Lung (tissue), 12 donors: ENCODE results near the gene STX1A. TPM values are rescaled to one million over a fixed set of nuclear protein-coding genes. Genes with fewer than 3 reads are reported as not detected.

ENCODE experiments used
- ATAC-seq: fragments of 200-7000 bp; cut with Tn5 transposase; one replicate; pipeline ENCODE4 v1.9.1; 2020; ENCODE audit warnings: moderate number of reproducible peaks; ENCODE audit not compliant: insufficient read depth, low FRiP score
- DNase-seq, 3 donors: peaks; one replicate each; pipeline ENCODE4 v3.0.0-alpha.2; 2013 to 2017
- H3K27ac ChIP-seq, 2 donors: one replicate each; pipeline ENCODE4 v1.5.1; 2013; ENCODE audit warnings: mild to moderate bottlenecking in 2 of 2, moderate library complexity in 2 of 2, control low read depth in 1 of 2, inconsistent platforms in 1 of 2, low read depth in 1 of 2, low read length in 1 of 2
- H3K27me3 ChIP-seq, 3 donors: one replicate each; pipeline ENCODE4 v1.5.1; 2013; ENCODE audit warnings: low read length in 2 of 3; ENCODE audit not compliant: control insufficient read depth in 3 of 3, insufficient read depth in 3 of 3
- H3K36me3 ChIP-seq, 4 donors: one replicate each; pipeline ENCODE4 v1.5.1; 2013; ENCODE audit warnings: low read length in 4 of 4, mild to moderate bottlenecking in 1 of 4, moderate library complexity in 1 of 4; ENCODE audit not compliant: control insufficient read depth in 4 of 4, insufficient read depth in 4 of 4
- H3K4me1 ChIP-seq, 5 donors: one replicate each; pipeline ENCODE4 v1.5.1; 2013; ENCODE audit warnings: low read length in 5 of 5, mild to moderate bottlenecking in 2 of 5, moderate library complexity in 1 of 5; ENCODE audit not compliant: control insufficient read depth in 5 of 5, insufficient read depth in 5 of 5
- H3K4me3 ChIP-seq: one replicate; pipeline ENCODE4 v1.5.1; 2013; ENCODE audit warnings: mild to moderate bottlenecking, control low read depth, moderate library complexity
- H3K9ac ChIP-seq, 2 donors: one replicate each; pipeline ENCODE4 v1.5.1; 2013; ENCODE audit warnings: low read length in 2 of 2, control low read depth in 1 of 2; ENCODE audit not compliant: insufficient read depth in 1 of 2
- H3K9me3 ChIP-seq, 4 donors: one replicate each; pipeline ENCODE4 v1.5.1; 2013; ENCODE audit warnings: low read length in 3 of 4, mild to moderate bottlenecking in 1 of 4, moderate library complexity in 1 of 4; ENCODE audit not compliant: control insufficient read depth in 4 of 4, insufficient read depth in 3 of 4
- CTCF ChIP-seq: IDR thresholded peaks from 2 replicates; pipeline ENCODE4 v1.5.1; 2012; ENCODE audit warnings: mild to moderate bottlenecking; ENCODE audit errors: control extremely low read depth, extremely low read depth
- WGBS, 2 donors: extraction: QIAGEN DNeasy Blood & Tissue Kit; methylation state at CpG; one replicate each; pipeline ENCODE4 v1.1.7; 2013; 5-methylcytosine and 5-hydroxymethylcytosine counted together
- polyA plus RNA-seq, 2 donors: library from polyadenylated mRNA; stranded (reverse); fragments of 200-250 nt; gene quantifications; one replicate each; pipeline ENCODE4 v1.2.1, GENCODE V29; 2013
- total RNA-seq, 2 donors: library from RNA; depleted of rRNA in 1 of 2; stranded (reverse); fragments of >200 nt in 1 of 2; gene quantifications; one replicate each; pipeline ENCODE4 v1.2.1, GENCODE V29; 2014 to 2021
- donor health status: control.
- donor health status: control.
- donor health status: Bipolar disorder and iron deficiency.
- donor health status: healthy.
- donor health status: DM: yes; HTN: yes; CAD: no.

STX1A gene
- total and polyA plus RNA-seq, 4 donors: 4.1 to 8.0 (median 7.7) TPM

GRCh38 chr7:73728551-73728950 lies 9.1 kb upstream of the STX1A start:
- Histone ChIP-seq H3K9me3 (peaks cover 0 to 1% (median 0%) of the 10 kb centered on the region in 4 donors), H3K27me3 (no peaks in the 10 kb centered on the region), H3K9ac (no peak overlapping the region), H3K4me1 (no peaks in the 10 kb centered on the region), H3K4me3 (no peak overlapping the region), H3K27ac (no peak overlapping the region), H3K36me3 (no peaks in the 10 kb centered on the region)
- ATAC-seq (no peak), DNase-seq (no peak)
- 55 to 61% methylated on average over 5 of the region's 5 CpGs for WGBS, 2 donors
- no peak for TF ChIP-seq CTCF

DNA sequence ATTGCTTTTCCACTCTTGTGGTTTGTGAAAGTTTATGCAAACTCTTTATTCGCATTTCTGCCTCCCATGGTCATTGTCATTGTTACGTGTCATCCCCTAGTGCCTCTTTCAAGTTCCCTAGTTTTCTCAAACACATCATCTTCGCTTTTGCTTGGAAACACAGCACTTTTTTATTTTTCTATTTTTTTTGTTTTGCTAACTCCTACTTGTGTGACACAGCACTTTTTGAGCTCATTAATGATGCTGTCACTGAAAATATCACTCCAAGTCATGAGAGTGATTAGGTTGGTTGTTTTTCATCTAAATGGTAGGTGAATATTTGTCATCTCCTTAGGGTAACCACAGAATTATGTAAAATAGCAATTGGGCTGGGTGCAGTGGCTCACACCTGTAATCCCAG lies 8.5 kb upstream of the STX1A start:
- DNase-seq: no peak
- H3K9ac ChIP-seq: no peak overlapping the region
- 54 to 68% methylated on average over 3 of the region's 3 CpGs for WGBS, 2 donors
- H3K27ac ChIP-seq: no peak overlapping the region
- peaks cover 0 to 1% (median 0%) of the 10 kb centered on the region in 4 donors for H3K9me3 ChIP-seq
- no peaks in the 10 kb centered on the region for H3K36me3 ChIP-seq
- no peaks in the 10 kb centered on the region for H3K27me3 ChIP-seq
- H3K4me3 ChIP-seq: no peak overlapping the region
- no peak for ATAC-seq
- H3K4me1 ChIP-seq: no peaks in the 10 kb centered on the region
- no peak for TF ChIP-seq CTCF

DNA sequence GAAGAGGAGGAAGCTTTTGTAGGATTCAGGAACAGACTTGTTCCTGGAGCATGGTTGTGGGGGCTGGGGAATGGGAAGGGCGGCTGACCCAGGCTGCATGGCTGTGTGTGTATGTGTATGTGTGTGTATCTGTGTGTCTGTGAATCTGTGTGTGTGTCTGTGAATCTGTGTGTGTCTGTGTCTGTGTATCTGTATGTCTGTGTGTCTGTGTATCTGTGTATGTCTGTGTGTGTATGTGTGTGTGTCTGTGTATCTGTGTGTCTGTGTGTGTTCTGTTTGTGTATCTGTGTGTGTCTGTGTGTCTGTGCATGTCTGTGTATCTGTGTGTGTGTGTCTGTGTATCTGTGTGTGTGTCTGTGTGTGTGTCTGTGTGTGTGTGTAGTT lies 6.6 kb upstream of the STX1A start:
- Histone ChIP-seq H3K4me3 (no peak overlapping the region), H3K27ac (no peak overlapping the region), H3K27me3 (no peaks in the 10 kb centered on the region), H3K9ac (no peak overlapping the region), H3K9me3 (no peaks in the 10 kb centered on the region), H3K36me3 (no peaks in the 10 kb centered on the region), H3K4me1 (peaks cover 0 to 1% (median 0%) of the 10 kb centered on the region in 5 donors)
- DNase-seq: no peak
- 66 to 78% methylated on average over 1 of the region's 1 CpG for WGBS, 2 donors
- no peak for ATAC-seq
- no peak for TF ChIP-seq CTCF

DNA sequence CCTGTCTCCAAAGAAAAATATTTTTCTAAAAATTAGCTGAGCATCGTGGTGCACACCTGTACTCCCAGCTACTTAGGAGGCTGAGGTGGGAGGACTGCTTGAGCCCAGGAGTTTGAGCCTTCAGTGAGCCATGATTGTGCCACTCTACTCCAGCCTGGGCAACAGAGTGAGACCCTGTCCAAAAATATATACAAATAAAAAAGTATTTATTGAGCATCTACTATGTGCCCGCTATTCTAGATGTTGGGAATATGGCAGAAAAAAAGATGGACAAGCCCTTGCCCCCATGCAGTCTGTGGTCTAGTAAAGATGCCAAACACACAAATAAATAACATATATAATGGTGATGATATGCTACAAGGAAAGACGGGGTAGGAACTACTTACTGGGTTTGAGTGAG lies 4.3 kb upstream of the STX1A start:
- WGBS, 2 donors: 90 to 92% methylated on average over 3 of the region's 3 CpGs
- DNase-seq (no peak), ATAC-seq (no peak)
- Histone ChIP-seq H3K27me3 (no peaks in the 10 kb centered on the region), H3K27ac (no peak overlapping the region), H3K4me1 (peaks cover 0 to 9% (median 0%) of the 10 kb centered on the region in 5 donors), H3K9ac (no peak overlapping the region), H3K9me3 (no peaks in the 10 kb centered on the region), H3K4me3 (no peak overlapping the region), H3K36me3 (no peaks in the 10 kb centered on the region)
- no peak for TF ChIP-seq CTCF
